GM18519 (cell line): ENCODE results near the gene HDAC1.

Experiments used
- ATAC-seq: cut with Tn5 transposase; IDR thresholded peaks from one replicate; pipeline ENCODE4 v1.9.1; 2021; ENCODE audit warnings: mild to moderate bottlenecking, moderate library complexity; ENCODE audit not compliant: unreplicated experiment, low FRiP score

Gene HDAC1

DNA sequence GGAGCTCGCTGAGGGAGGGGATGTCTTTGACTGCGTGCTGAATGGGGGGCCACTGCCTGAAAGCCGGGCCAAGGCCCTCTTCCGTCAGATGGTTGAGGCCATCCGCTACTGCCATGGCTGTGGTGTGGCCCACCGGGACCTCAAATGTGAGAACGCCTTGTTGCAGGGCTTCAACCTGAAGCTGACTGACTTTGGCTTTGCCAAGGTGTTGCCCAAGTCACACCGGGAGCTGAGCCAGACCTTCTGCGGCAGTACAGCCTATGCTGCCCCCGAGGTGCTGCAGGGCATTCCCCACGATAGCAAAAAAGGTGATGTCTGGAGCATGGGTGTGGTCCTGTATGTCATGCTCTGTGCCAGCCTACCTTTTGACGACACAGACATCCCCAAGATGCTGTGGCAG, 71.8 kb downstream of the HDAC1 start:
- ATAC-seq: no peak

DNA sequence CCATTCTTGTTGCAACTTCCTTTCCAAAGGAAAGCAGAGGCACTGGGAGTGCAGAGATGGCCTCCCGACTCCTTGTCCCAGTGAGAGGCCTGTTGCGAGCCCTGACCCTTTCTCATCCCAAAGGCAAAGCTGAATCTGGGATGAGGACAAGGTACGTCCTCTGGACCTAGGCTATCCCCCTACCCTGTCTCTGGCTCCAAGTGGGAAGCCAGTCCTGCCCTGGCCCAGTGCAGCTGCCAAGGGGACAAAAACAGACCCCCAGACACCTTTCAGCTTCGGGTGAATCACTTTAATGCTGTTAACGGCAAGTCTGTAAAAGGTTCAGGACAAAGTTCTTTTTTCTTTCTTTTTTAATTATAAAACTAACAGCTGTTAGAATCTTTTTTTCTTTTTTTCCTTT, 73.0 kb downstream of the HDAC1 start:
- ATAC-seq: no peak

- ATAC-seq: no peak
Observed at GRCh38 chr1:32365445-32365844, 73.6 kb downstream of the HDAC1 start.

DNA sequence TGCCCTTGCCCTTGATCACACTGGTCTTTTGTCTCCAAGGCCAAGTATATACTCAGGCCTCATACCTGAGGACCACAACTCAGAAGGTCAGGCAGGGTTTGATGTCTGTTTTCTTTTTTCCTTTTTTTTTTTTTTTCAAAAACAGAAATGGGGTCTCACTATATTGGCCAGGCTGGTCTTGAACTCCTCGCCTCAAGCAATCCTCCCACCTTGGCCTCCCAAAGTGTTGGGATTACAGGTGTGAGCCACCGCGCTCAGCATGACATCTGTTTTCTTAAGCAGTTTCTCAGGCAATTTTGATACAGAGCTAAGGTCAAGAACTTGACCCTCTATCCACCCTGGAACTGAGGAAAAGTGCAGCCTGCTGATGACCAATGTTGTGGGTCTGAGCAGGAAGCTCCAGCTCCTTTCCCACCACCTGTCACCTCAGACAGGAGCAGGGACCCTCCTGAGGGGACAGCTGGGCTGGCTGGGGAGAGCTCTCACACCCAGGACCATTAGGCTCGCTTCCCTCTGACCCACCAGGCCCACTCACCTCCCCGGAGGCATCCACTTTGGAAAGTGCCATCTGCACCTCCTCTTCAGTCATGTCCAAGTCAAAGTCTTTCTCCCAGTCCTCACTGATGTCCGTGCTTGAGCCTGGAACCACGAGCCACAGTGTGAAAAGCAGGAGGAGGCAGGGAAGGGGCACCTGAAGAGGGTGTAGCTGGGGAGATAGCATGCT, 76.2 kb downstream of the HDAC1 start:
- ATAC-seq: no peak

GRCh38 chr1:32372149-32372756, 80.4 kb downstream of the HDAC1 start:
- ATAC-seq: no peak

GRCh38 chr1:32373996-32374592, 82.2 kb downstream of the HDAC1 start:
- no peak for ATAC-seq

DNA sequence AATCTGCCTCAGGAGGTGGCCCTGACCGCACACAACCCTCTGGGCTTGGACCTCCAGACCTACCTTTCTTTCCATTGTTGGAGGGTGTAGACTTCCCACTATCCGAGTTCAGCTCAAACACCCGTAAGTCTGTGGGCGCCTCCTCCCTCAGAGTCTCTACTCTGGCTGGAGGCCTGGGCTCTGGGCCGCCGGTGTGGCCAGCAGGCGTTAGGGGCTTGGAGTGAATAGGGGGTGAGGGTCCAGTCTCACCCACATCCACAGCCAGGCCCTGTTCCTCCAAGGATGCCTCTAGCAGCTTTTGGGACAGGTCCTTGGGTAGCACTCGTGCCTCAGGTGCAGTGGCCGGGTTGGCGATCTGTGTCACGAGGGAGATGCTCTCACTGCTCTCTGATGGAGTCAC, 84.3 kb downstream of the HDAC1 start:
- no peak for ATAC-seq

DNA sequence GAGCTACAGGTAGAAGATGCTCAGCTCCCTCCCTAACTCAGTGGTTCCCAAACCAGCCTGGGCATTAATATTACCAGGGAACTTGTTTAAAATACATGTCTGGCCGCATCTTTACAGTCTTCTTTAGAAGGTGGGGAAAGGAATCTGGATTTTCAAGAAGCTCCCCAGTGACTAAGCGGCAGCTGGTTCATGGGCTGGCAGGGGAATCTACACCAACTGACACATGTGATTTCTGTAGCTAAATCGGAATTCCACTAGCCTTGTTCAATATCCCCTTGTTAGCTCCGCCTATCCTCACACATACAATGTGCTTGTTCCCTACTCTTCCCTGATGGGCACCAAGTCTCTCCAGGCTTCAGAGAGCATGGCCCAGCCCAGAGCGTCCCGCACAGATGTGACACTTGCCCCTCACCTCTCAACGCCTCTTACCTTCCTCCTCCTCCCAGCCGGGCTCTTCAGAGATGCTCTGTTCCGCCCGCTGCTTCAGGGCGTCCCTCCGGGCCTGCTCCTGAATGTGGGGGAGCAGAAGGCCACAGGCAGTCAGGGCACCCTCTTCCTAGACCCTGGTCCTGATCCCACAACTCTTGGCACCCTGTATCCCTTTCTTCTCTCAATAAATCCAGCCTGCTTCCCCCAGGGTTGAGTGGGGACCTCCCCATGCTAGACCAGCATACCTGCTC, 85.8 kb downstream of the HDAC1 start:
- ATAC-seq: no peak

DNA sequence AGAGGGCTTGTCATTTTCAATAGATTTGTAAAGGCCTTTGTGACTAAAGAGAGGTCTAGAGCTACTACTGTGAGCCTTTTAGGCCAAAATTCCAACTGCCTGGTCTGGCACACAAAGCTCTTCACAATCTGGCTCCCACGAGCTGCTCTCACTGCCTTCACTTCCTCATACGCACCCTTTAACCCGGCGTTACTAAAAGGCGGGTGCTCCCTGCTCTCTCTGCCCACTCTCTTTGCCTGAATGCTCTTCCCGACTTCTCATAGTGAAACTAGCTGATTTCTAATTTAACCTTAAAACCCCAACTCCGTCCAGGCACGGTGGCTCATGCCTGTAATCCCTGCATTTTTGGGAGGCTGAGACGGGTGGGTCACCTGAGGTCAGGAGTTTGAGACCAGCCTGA, 88.2 kb downstream of the HDAC1 start:
- no peak for ATAC-seq
